AG04449 (cell line): Measurements from ENCODE around the gene FCHSD1.

Experiments
- CTCF ChIA-PET: fragments of 350-600 bp; formaldehyde crosslinking; extraction: SDS; loops from one replicate; lab custom pipeline; 2021; ENCODE audit warnings: antibody characterized with exemption; lab: Yijun Ruan, JAX
- POLR2A ChIA-PET: fragments of 400-600, 350-600 bp; formaldehyde crosslinking; extraction: SDS; loops from one replicate; lab custom pipeline; 2020; ENCODE audit warnings: antibody characterized with exemption, inconsistent platforms; lab: Yijun Ruan, JAX
- DNase-seq: peaks from one replicate; pipeline ENCODE4 v3.0.0-alpha.2; 2010; ENCODE audit warnings: low read depth, low spot score
- H3K4me3 ChIP-seq: 2 replicates; pipeline ENCODE4 v1.5.1; 2011; ENCODE audit warnings: low read depth, mild to moderate bottlenecking, control low read depth, low read length
- CTCF ChIP-seq: IDR thresholded peaks from one replicate; pipeline ENCODE4 v1.5.1; 2011; ENCODE audit warnings: mild to moderate bottlenecking, moderate library complexity, low read length, control low read depth, inconsistent platforms; ENCODE audit not compliant: insufficient read depth; ENCODE audit errors: missing control alignments

The FCHSD1 gene

GRCh38 chr5:141608046-141608445 lies 43.2 kb downstream of the FCHSD1 start:
- CTCF ChIA-PET: interaction anchor here (11.1 to 15.0 kb wide), 2 partner anchors 11 to 16 kb away, joined by 119 to 259 read pairs; partner anchors contain the start of gene DIAPH1
- POLR2A ChIA-PET: no interaction called here
- DNase-seq: no peak
- no peak overlapping the region for H3K4me3 ChIP-seq
- no peak for TF ChIP-seq CTCF

DNA sequence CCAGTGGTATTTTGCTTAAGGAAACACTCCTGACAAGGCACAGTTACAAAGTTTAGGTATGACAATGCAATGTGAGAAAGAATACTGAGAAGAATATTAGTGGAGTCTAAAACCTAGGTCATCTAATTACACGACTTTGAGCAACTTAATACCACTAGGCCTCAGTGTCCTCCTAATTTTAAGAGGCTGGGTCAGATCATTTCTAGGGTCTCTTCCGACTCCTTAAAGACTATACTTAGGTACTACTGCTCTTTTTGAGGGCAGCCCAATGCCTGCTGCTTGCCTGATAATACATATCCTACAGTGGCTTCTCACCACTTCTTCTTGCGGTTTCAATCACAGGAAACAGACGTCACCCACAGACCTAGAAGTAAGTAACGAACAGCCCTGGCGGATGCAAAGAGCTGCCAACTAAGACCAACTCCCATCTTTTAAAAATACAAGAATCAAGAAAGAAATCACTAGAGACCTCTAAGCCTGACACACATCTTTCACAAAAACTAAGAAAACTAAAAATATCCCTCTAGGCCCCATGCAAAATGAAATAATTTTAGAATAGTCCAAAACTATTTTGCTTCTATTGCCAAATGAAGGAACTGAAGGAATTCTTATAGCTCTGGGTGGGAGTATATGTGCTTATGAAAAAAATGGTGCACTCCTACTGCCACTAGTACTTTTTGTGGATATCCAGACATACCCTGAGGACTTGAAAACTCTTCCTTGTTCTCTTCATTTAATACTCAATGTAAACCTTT lies 45.5 kb downstream of the FCHSD1 start:
- ChIA-PET CTCF (interaction anchor here (1.0 to 15.0 kb wide), 4 partner anchors 9 to 41 kb away, joined by 3 to 259 read pairs (median 62); partner anchors contain the start of gene DIAPH1), POLR2A (no interaction called here)
- no peak overlapping the region for H3K4me3 ChIP-seq
- DNase-seq: no peak
- TF ChIP-seq CTCF: no peak

- POLR2A ChIA-PET: interaction anchor here (0.9 to 1.0 kb wide), 2 partner anchors 12 to 15 kb away, joined by 4 read pairs; partner anchors contain the start of gene DIAPH1
- no peak for TF ChIP-seq CTCF
- CTCF ChIA-PET: interaction anchor here (0.8 to 15.0 kb wide), 7 partner anchors 12 to 187 kb away, joined by 3 to 259 read pairs (median 4); partner anchors contain the start of genes DIAPH1 and PCDHGB7
- peak; percentile 73 for DNase-seq
- H3K4me3 ChIP-seq: no peak overlapping the region
Measured at GRCh38 chr5:141603923-141604717, 47.1 kb downstream of the FCHSD1 start.

GRCh38 chr5:141602606-141603005 lies 48.6 kb downstream of the FCHSD1 start:
- no peak overlapping the region for H3K4me3 ChIP-seq
- ChIA-PET CTCF (interaction anchor here (1.0 to 15.0 kb wide), 3 partner anchors 11 to 16 kb away, joined by 3 to 259 read pairs (median 119); partner anchors contain the start of gene DIAPH1), POLR2A (no interaction called here)
- no peak for TF ChIP-seq CTCF
- no peak for DNase-seq

GRCh38 chr5:141598391-141599345 lies 52.5 kb downstream of the FCHSD1 start:
- DNase-seq: no peak
- POLR2A ChIA-PET: no interaction called here
- H3K4me3 ChIP-seq: no peak overlapping the region
- CTCF ChIA-PET: interaction anchor here (1.0 to 15.0 kb wide), 12 partner anchors 9 to 362 kb away, joined by 3 to 259 read pairs (median 7); partner anchors contain the start of gene DIAPH1
- no peak for TF ChIP-seq CTCF
